ENCODE data around the gene VPS13C.

DNA sequence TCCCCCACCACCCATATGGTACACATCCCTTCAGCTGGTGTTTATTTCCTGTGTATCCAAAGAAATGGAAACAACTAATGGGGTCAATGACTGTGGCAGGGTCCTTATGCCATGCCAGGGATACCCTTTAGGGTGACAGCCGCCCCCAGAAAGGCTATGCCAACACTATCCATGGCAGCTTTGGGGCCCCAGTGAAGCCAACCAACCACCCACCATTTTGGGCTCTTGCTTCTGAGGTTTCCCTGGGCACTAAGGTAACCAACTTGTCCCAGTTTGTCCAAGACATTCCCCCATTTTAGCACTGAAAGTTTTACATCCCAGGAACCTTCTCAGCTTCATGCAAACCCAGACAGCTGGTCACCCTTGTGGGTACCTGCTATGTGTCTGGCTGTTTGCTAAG lies 233.1 kb downstream of the VPS13C start:
- TF ChIP-seq, protein P1, sequence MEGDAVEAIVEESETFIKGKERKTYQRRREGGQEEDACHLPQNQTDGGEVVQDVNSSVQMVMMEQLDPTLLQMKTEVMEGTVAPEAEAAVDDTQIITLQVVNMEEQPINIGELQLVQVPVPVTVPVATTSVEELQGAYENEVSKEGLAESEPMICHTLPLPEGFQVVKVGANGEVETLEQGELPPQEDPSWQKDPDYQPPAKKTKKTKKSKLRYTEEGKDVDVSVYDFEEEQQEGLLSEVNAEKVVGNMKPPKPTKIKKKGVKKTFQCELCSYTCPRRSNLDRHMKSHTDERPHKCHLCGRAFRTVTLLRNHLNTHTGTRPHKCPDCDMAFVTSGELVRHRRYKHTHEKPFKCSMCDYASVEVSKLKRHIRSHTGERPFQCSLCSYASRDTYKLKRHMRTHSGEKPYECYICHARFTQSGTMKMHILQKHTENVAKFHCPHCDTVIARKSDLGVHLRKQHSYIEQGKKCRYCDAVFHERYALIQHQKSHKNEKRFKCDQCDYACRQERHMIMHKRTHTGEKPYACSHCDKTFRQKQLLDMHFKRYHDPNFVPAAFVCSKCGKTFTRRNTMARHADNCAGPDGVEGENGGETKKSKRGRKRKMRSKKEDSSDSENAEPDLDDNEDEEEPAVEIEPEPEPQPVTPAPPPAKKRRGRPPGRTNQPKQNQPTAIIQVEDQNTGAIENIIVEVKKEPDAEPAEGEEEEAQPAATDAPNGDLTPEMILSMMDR (IDR thresholded peaks at IDR 0.05), result no peak
- TF ChIP-seq POLR2A (IDR thresholded peaks at IDR 0.05), result no peak
